Stimulated activated CD8-positive, alpha-beta memory T cell treated with anti-CD3 and anti-CD28 coated beads, Interleukin-4, amount 100 ng/mL, for 48 hours (primary cell): ENCODE data around the gene KCTD8.
A peak's percentile ranks its signal among the peaks of the same experiment; 100 is the strongest.

ENCODE experiments used
- DNase-seq: peaks from one replicate; pipeline ENCODE4 v3.0.0-alpha.2; 2020

Gene KCTD8

DNA sequence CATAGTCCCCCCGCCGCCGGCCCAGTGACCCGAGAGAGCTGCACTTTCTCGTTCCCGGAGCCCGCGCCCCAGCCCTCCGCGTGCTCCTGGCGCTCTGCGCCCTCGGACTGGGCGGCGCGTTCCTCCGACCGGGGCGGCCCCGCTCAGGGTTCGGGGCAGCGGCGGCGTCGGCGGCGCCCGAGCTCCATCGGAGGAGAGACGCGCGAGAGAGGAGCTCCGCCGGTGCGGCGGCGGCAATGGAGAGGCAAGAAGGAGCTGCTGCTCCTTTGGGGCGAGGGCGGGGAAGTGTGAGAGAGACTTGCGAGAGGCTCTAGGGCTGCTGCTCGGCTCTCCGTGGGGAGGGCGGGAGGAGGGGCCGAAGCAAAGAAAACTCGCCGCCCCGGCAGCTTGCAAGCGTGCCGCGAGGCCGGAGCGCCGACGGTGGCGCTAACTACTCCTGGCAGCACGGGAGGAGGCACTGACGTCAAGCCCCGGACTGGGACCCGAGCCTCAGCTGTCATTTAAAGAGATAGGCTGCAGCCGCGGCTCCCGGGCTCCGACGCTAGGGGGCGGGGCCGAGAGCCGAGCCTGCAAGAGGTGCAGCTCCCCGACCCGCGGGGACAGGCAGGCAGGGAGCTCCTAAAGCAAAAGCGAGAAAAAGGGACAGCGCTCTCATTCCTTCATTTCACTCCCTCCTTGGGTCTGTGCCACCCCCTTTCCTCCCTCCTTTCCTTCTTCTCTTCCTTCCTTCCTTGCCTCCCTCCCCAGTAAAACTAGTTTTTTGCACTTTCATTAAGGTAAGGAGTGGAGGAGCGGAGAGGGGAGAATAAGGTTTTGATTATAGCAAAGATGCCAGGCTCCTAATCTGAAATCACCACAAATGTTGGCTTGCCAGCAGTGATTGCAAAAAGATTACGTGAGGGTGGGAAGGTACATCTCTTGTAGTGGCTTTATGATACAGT is at the start of gene KCTD8:
KCTD8 (minus strand) TSS at position 289 of the 941 bp plus-strand sequence.
- peak; percentile 79 for DNase-seq

DNA sequence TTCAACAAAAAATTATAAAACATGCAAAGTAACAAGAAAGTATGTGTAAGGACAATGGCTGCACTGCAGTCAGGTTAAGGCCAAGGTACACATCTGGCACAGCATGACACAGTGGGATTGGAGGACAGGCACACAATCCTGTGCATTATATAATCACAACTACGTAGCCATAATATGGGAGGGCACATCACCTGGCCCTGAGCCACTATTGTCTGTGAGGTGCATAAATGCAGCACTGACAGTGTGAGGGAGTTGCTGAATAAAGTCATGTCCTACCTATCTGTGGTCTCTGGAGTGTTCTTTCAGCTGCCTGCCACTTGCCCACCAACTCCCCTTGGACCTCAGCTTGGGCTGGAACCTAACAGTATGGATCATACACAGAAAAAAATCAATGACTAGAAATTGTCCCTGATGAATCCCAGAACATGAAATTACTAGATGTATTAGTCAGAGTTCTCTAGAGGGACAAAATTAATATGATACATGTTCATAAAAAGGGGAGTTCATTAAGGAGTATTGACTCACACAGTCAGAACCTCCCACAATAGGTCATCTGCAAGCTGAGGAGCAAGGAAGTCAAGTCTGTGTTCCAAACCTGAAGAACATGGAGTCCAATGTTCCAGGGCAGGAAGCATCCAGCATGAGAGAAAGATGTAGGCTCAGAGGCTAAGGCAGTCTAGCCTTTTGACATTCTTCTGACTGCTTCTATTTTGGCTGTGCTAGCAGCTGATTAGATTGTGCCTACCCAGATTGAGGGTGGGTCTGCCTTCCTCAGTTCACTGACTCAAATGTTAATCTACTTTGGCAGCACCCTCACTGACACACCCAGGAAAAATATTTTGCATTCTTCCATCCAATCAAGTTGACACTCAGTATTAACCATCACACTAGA is 46.4 kb upstream of the KCTD8 start:
- no peak for DNase-seq

DNA sequence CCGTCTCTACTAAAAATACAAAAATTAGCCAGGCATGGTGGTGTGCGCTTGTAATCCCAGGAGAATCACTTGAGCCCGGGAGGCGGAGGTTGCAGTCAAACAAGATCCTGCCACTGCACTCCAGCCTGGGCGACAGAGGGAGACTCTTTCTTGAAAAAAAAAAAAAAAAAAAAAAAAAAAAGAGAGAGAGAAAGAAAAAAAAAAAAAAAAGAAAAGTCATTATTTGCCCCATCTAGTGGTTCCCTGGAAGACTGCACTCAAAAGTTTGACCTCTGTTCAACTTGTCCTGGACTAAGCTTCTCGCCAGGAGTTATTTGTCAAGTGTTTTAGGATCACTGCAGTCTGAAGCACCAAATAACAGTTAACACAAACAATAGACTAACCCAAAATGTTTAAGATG is 45.3 kb upstream of the KCTD8 start:
- DNase-seq = no peak

DNA sequence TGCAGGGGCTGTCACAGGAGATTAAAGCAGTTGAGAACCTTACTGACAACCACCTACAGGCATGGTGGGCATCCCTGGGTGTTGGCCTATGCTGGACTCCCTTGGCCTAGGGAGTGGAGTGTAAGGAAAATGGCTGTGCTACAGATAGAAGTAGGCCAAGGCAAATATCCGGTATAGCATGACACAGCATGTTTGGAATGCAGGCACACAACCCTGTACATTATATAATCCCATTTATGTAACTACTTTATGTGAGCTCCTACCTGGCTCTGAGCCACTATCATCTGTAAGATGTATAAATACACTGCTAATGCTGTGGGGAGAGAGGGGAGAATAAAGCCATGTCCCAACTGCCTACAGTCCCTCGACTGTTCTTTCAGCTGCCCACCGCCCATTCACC is 38.7 kb upstream of the KCTD8 start:
- DNase-seq = no peak

- no peak for DNase-seq
Measured at GRCh38 chr4:44479731-44480130, 31.1 kb upstream of the KCTD8 start.

- DNase-seq = no peak
Measured at GRCh38 chr4:44462259-44462658, 13.7 kb upstream of the KCTD8 start.

GRCh38 chr4:44447563-44448504 is 775 bp downstream of the KCTD8 start:
- peak; percentile 23 for DNase-seq

DNA sequence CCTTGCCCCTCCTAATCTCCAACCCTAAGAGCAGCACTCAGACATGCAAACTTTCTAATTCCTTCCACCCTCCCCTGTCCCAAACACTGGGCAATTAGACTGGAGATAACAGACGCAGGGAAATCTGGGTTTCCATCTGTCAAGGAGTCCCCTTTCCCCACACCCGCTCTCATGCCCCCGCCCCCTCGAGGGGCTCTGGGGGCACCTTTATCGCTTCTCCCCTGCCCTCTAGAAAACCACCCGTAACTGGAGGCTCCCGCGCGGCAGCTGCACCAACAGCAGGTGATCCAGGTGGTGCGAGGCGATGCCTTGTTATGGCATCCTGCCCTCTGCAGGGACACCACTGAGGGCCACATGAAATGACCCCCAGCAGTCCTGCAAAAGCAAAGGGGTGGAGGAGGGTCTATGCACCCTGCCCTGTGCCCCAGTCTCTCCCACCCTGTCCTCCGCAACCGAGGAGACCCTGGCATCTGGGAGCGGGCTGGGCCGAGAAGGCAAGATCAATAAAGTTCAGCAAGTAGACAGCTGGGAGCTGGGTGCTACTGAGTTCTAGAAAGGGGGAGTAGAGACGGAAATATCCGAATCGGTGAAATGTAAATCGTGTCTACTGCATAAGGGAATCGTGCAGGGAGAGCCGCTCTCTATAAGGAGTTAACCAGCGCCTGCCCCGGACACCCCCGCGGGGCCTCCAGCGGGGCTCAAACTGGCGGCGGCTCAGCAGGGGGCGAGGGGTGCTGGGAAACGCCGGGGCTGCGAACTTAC is 1.6 kb downstream of the KCTD8 start:
- DNase-seq = no peak

DNA sequence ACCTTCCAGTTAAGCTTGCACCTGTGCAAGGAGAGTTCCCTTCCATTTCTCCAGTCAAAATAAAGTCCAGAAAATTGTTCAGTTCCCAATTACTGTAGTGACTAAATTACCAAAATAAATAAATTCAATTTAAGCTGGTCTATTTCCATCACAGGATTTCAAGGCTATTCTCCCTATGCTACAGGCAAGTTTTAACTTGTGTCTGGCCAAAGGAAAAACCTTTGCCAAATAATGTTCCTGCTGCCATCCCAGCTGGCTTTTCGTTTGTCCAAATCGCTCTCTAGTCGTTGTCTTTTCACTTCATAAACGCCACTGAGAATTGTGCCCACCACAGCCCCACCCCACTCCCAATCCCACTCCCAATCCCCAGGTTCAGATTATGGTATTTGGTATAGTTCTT is 2.4 kb downstream of the KCTD8 start:
- no peak for DNase-seq

DNA sequence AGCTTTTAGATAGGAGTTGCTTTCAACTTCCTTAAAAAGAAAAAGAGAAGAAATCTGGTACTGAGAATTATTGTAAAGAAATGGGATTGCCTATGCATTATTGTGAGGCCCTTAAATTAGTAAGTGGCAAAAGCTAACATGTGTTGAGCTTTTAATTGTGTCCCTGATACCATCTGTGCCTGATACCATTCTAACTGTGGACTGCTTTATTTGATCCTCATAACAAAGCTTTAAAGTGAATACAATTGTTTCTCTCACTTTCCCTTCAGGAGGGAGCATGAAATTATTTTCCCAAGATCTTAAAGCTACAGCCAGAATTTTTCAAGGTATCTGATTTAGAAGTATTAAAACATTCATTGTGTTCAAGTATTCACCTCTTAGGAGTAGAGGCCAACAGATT is 9.9 kb downstream of the KCTD8 start:
- DNase-seq = no peak

GRCh38 chr4:44434247-44434646 is 14.4 kb downstream of the KCTD8 start:
- DNase-seq = no peak

GRCh38 chr4:44425614-44426208 is 22.9 kb downstream of the KCTD8 start:
- DNase-seq = no peak

GRCh38 chr4:44422912-44423311 is 25.7 kb downstream of the KCTD8 start:
- DNase-seq = no peak

DNA sequence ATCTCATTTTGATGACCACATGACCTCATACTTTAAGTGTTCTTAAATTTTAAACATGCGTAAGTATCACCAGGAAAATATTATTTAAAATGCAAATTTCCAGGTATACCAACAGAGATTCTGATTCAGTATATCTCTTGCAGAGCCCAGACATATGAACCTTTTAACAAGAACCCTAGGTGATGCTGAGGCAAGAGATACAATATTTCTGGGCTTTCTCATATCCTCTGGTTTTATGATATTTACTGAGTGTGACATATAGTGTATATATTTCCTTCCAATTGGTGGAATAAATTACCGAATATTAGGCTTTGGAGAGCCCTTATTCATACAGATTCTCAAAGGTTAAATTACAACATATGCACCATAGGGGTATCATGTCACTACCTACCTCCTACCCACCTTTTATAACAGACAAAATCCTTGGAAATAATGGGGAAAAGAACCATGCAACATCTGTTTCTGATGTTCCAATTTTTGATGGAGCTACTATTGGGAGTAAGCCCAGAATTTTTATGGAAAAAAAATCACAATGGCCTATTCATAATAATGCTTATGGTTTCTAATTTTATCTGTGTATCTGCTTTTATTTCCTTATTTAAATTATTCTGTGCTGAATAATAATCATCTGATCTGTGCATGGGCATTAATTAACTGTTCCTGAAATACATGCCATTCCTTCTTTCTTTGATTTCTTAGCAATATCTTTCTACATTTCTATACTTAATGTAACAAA is 27.1 kb downstream of the KCTD8 start:
- DNase-seq = no peak

- DNase-seq = no peak
Measured at GRCh38 chr4:44415251-44415650, 33.4 kb downstream of the KCTD8 start.

- DNase-seq = no peak
Measured at GRCh38 chr4:44368413-44369167, 80.0 kb downstream of the KCTD8 start.

- no peak for DNase-seq
Measured at GRCh38 chr4:44354172-44354571, 94.4 kb downstream of the KCTD8 start.

DNA sequence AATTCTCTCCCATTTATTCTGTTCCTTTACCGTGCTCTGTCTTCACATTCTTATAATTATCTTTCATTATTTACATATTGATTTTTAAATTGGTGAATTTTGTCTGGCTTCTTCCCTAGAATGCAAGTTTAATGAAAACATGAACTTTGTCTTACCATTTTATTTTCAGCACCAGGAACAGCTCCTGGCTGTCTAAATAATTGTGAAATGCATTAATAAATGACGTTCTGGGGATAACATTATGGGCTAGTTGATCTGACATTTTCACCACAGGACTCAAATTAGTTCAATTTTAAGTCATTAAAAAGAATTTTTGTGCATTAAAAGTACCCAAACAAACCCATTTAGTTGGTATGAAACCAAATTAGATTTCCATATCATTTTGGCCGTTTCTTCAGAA is 97.5 kb downstream of the KCTD8 start:
- no peak for DNase-seq

DNA sequence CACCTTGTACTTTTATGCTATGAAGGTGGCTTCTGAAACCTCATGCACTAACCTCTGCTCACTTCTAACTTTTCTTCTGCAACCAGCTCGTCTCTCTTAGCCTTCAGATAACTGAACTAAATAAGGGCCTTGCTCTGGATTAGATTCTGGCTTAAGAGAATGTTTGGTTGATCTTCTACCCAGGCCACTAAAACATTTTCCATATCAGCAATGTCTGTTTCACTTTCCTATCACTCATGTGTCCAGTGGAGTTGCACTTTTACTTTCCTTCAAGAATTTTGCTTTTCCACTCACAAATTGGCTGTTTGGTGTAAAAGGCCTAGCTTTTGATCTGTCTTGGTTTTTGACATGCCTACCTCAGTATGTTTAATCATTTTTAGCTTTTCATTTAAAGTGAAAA is 105.8 kb downstream of the KCTD8 start:
- no peak for DNase-seq

- no peak for DNase-seq
Measured at GRCh38 chr4:44326741-44327140, 121.9 kb downstream of the KCTD8 start.
